Esophagus squamous epithelium (tissue), 4 donors: ENCODE results near the gene AVP.

Source experiments
- CTCF ChIP-seq, 6 experiments: fragments of 450-650 bp in 4 of 6; fragments of 200-600 bp in 2 of 6; sonication (generic) in 2 of 6; IDR thresholded peaks; one replicate each; pipeline ENCODE4 v1.5.1; 2016 to 2019; ENCODE audit warnings: antibody characterized with exemption in 6 of 6, mild to moderate bottlenecking in 4 of 6, moderate library complexity in 4 of 6
- POLR2A ChIP-seq, 4 donors: fragments of 450-650 bp; IDR thresholded peaks; one replicate each; pipeline ENCODE4 v1.6.1; 2017; ENCODE audit warnings: antibody characterized with exemption in 4 of 4, mild to moderate bottlenecking in 4 of 4, moderate library complexity in 3 of 4

- no peak for TF ChIP-seq CTCF (IDR thresholded peaks at IDR 0.05)
- no peak for TF ChIP-seq POLR2A (IDR thresholded peaks at IDR 0.05)
These were observed 44.4 kb downstream of the AVP start for GRCh38 chr20:3040086-3040485.
